Activated naive CD8-positive, alpha-beta T cell treated with anti-CD3 and anti-CD28 coated beads, Interleukin-2, amount 50 U/mL, for 24 hours (primary cell): ENCODE data around the gene WDR82.
"Not testable (repeated sequence)": the region's sequence is repeated elsewhere in the genome, so short reads cannot be mapped to it uniquely, and the experiment has no call there.

Experiments used
- ATAC-seq: fragments of 150-1000 bp; cut with Tn5 transposase; one replicate; pipeline ENCODE4 v1.10.0; 2021
- DNase-seq: peaks from one replicate; pipeline ENCODE4 v3.0.0; 2021
- H3K27ac Mint-ChIP-seq: one replicate; pipeline ENCODE4 v1.8.0; 2021; ENCODE audit warnings: mild to moderate bottlenecking, mixed read lengths
- H3K27me3 Mint-ChIP-seq: one replicate; pipeline ENCODE4 v1.8.0; 2021; ENCODE audit warnings: mixed read lengths
- H3K36me3 Mint-ChIP-seq: one replicate; pipeline ENCODE4 v1.8.0; 2021; ENCODE audit warnings: low read depth, mixed read lengths
- H3K4me1 Mint-ChIP-seq: one replicate; pipeline ENCODE4 v1.8.0; 2021; ENCODE audit warnings: mixed read lengths
- H3K4me3 Mint-ChIP-seq: one replicate; pipeline ENCODE4 v1.8.0; 2021; ENCODE audit warnings: mild to moderate bottlenecking, moderate library complexity, mixed read lengths
- H3K9me3 Mint-ChIP-seq: one replicate; pipeline ENCODE4 v1.8.0; 2021; ENCODE audit warnings: mixed read lengths

Gene WDR82

GRCh38 chr3:52283306-52283705 is 4.9 kb upstream of the WDR82 start:
- Mint-ChIP-seq H3K9me3 (no peaks in the 10 kb centered on the region), H3K27me3 (no peaks in the 10 kb centered on the region), H3K4me1 (peaks cover 64% of the 10 kb centered on the region), H3K27ac (peak overlapping the region; percentile 75), H3K36me3 (peaks cover 9% of the 10 kb centered on the region), H3K4me3 (no peak overlapping the region)
- DNase-seq (no peak), ATAC-seq (no peak)

DNA sequence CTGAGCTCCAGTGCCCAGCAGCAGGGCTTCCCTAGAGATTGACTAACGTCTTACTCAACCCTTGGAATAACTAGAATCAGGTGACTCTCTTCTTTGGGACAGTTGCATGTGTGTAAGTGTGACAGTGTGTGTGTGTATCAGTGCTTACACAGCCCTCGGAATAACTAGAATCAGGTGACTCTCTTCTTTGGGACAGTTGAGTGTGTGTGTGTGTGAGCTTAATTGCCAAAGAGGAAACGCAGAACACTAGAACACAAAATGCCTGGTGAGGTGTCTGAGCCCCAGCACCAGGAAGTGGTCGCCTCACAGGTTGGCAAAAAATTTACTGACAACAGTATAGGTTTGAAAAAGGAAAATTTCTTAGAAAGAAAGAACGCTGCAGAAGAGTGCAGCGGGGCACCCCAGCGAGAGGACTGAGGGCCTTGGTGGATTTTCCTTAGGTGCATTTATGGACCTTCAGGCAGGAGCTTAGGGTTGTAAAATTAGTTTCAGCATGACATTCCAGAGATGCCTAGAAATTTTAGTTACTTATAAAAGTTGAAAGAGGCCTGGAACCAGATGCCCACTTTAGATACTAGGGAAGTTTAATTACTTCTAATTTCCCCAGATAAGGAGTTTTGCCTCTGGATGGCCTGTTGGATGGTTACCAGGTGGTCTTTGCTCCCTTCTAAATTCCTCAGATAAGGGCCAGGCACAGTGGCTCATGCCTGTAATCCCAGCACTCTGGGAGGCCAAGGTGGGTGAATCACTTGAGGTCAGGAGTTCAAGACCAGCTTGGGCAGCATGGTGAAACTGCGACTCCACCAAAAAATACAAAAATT is 3.7 kb upstream of the WDR82 start:
- ATAC-seq, result no peak
- peak overlapping the region; percentile 10 for H3K4me3 Mint-ChIP-seq
- peaks cover 15% of the 10 kb centered on the region for H3K36me3 Mint-ChIP-seq
- H3K4me1 Mint-ChIP-seq, result peaks cover 65% of the 10 kb centered on the region
- no peak for DNase-seq
- H3K27me3 Mint-ChIP-seq, result no peaks in the 10 kb centered on the region
- peak overlapping the region; percentile 82 for H3K27ac Mint-ChIP-seq
- no peaks in the 10 kb centered on the region for H3K9me3 Mint-ChIP-seq

- H3K27me3 Mint-ChIP-seq, result no peaks in the 10 kb centered on the region
- peaks cover 70% of the 10 kb centered on the region for H3K4me1 Mint-ChIP-seq
- H3K4me3 Mint-ChIP-seq, result peak overlapping the region; percentile 95
- ATAC-seq (no peak), DNase-seq (no peak)
- H3K36me3 Mint-ChIP-seq, result peaks cover 27% of the 10 kb centered on the region
- H3K9me3 Mint-ChIP-seq, result no peaks in the 10 kb centered on the region
- peak overlapping the region; percentile 95 for H3K27ac Mint-ChIP-seq
These were observed 1.6 kb upstream of the WDR82 start for GRCh38 chr3:52280050-52280461.

GRCh38 chr3:52279596-52279995 is 1.1 kb upstream of the WDR82 start:
- H3K27ac Mint-ChIP-seq, result peak overlapping the region; percentile 95
- ATAC-seq, result no peak
- peaks cover 75% of the 10 kb centered on the region for H3K4me1 Mint-ChIP-seq
- H3K9me3 Mint-ChIP-seq, result no peaks in the 10 kb centered on the region
- peak overlapping the region; percentile 95 for H3K4me3 Mint-ChIP-seq
- no peak for DNase-seq
- H3K27me3 Mint-ChIP-seq, result no peaks in the 10 kb centered on the region
- peaks cover 32% of the 10 kb centered on the region for H3K36me3 Mint-ChIP-seq

- H3K27ac Mint-ChIP-seq, result peak overlapping the region; percentile 95
- ATAC-seq (peak; percentile 41), DNase-seq (peak; percentile 70)
- H3K4me1 Mint-ChIP-seq, result peaks cover 83% of the 10 kb centered on the region
- H3K27me3 Mint-ChIP-seq, result no peaks in the 10 kb centered on the region
- peak overlapping the region; percentile 95 for H3K4me3 Mint-ChIP-seq
- H3K36me3 Mint-ChIP-seq, result peaks cover 46% of the 10 kb centered on the region
- no peaks in the 10 kb centered on the region for H3K9me3 Mint-ChIP-seq
These were observed 408 bp downstream of the WDR82 start for GRCh38 chr3:52277972-52278509.

GRCh38 chr3:52277071-52277964 is 1.1 kb downstream of the WDR82 start:
- peaks cover 83% of the 10 kb centered on the region for H3K4me1 Mint-ChIP-seq
- H3K27ac Mint-ChIP-seq, result peak overlapping the region; percentile 95
- H3K4me3 Mint-ChIP-seq, result peak overlapping the region; percentile 95
- DNase-seq, result peak; percentile 87
- no peaks in the 10 kb centered on the region for H3K27me3 Mint-ChIP-seq
- peak; percentile 44 for ATAC-seq
- H3K9me3 Mint-ChIP-seq, result no peaks in the 10 kb centered on the region
- H3K36me3 Mint-ChIP-seq, result peaks cover 52% of the 10 kb centered on the region

DNA sequence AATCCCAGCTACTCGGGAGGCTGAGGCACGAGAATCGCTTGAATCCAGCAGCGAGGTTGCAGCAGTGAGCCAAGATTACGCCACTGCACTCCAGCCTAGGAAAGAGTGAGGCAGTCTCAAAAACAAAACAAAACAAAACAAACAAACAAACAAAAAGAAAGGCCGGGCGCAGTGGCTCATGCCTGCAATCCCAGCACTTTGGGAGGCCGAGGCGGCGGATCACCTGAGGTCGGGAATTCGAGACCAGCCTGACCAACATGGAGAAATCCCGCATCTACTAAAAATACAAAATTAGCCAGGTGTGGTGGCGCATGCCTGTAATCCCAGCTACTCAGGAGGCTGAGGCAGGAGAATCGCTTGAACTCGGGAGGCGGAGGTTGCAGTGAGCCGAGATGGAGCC is 3.7 kb downstream of the WDR82 start:
- DNase-seq, H3K27me3 Mint-ChIP-seq, H3K9me3 Mint-ChIP-seq, ATAC-seq: not testable (repeated sequence)
- H3K4me3 Mint-ChIP-seq, result peak overlapping the region; percentile 95
- H3K4me1 Mint-ChIP-seq, result peaks cover 86% of the 10 kb centered on the region
- peak overlapping the region; percentile 95 for H3K27ac Mint-ChIP-seq
- H3K36me3 Mint-ChIP-seq, result peaks cover 75% of the 10 kb centered on the region

DNA sequence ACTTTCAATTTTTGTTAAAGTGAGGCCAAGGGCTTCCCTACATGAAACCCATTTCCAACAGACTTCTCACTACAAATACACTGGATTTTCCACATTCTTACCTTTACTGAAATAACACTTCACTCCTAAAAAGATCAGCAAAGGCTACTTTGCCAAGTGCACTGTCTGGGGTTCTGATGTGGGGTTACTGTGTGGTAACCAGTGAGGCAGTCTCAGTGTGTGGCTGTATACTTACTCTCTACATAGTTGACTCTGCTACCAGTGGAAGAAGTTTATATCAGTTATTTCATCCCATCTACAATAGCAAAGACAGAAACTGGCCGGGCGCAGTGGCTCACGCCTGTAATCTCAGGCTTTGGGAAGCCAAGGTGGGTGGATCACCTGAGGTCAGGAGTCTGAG is 5.6 kb downstream of the WDR82 start:
- H3K4me3 Mint-ChIP-seq, result peak overlapping the region; percentile 95
- H3K36me3 Mint-ChIP-seq, result peaks cover 86% of the 10 kb centered on the region
- DNase-seq (no peak), ATAC-seq (peak; percentile 42)
- H3K9me3 Mint-ChIP-seq, result no peaks in the 10 kb centered on the region
- H3K27me3 Mint-ChIP-seq, result no peaks in the 10 kb centered on the region
- H3K27ac Mint-ChIP-seq, result peak overlapping the region; percentile 91
- H3K4me1 Mint-ChIP-seq, result peaks cover 91% of the 10 kb centered on the region

GRCh38 chr3:52272172-52272571 is 6.3 kb downstream of the WDR82 start:
- peak overlapping the region; percentile 82 for H3K27ac Mint-ChIP-seq
- not testable (repeated sequence) for H3K9me3 Mint-ChIP-seq, H3K27me3 Mint-ChIP-seq, ATAC-seq, DNase-seq
- peak overlapping the region; percentile 95 for H3K4me3 Mint-ChIP-seq
- H3K36me3 Mint-ChIP-seq, result peaks cover 86% of the 10 kb centered on the region
- H3K4me1 Mint-ChIP-seq, result peaks cover 92% of the 10 kb centered on the region

DNA sequence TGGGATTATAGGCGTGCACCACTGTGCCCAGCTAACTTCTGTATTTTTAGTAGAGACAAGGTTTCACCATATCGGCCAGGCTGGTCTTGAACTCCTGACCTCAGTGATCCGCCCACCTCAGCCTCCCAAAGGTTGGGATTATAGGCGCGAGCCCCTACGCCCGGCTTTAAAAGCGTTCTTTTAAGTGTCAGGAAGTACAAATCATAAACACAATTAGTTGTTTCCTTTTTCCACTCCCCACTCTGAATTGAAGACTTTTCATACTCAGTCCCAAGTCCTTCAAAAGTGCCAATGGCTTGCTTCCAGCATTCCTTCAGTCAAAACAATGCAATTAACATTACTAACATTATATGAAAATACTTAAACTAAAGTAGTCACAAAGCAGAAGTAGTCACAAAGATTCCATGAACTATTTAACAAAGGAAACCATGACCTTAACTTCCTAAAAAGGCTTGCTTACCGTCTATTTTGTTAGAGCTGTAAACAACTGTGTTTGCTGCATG is 8.1 kb downstream of the WDR82 start:
- DNase-seq, result no peak
- H3K36me3 Mint-ChIP-seq, result peaks cover 84% of the 10 kb centered on the region
- H3K9me3 Mint-ChIP-seq, result no peaks in the 10 kb centered on the region
- no peaks in the 10 kb centered on the region for H3K27me3 Mint-ChIP-seq
- ATAC-seq, result no peak
- H3K27ac Mint-ChIP-seq, result peak overlapping the region; percentile 82
- peaks cover 92% of the 10 kb centered on the region for H3K4me1 Mint-ChIP-seq
- peak overlapping the region; percentile 95 for H3K4me3 Mint-ChIP-seq

DNA sequence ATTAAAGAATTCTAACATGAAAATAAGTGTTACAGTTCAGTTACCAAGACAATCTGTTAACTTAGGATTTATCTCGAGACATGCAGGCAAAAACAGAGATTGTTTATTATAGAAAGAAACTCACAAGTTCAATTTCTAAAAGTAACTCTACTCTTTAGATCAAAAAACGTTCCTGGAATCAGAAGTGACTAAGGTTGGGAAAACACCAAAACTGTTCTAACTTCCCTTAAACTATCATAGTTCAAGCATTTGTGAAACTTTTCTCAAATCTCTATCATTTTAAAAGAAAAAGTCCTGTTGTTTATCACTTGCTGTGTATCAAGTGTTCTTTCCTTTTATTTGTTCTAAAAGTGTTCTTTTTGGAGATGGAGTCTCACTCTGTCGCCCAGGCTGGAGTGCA is 8.7 kb downstream of the WDR82 start:
- H3K4me3 Mint-ChIP-seq, result peak overlapping the region; percentile 95
- H3K27me3 Mint-ChIP-seq, result no peaks in the 10 kb centered on the region
- peaks cover 83% of the 10 kb centered on the region for H3K36me3 Mint-ChIP-seq
- no peaks in the 10 kb centered on the region for H3K9me3 Mint-ChIP-seq
- peaks cover 90% of the 10 kb centered on the region for H3K4me1 Mint-ChIP-seq
- peak overlapping the region; percentile 82 for H3K27ac Mint-ChIP-seq
- no peak for DNase-seq
- no peak for ATAC-seq

- no peaks in the 10 kb centered on the region for H3K9me3 Mint-ChIP-seq
- H3K4me3 Mint-ChIP-seq, result peak overlapping the region; percentile 30
- H3K36me3 Mint-ChIP-seq, result peaks cover 83% of the 10 kb centered on the region
- ATAC-seq (peak; percentile 76), DNase-seq (no peak)
- peak overlapping the region; percentile 87 for H3K27ac Mint-ChIP-seq
- no peaks in the 10 kb centered on the region for H3K27me3 Mint-ChIP-seq
- peaks cover 90% of the 10 kb centered on the region for H3K4me1 Mint-ChIP-seq
These were observed 10.4 kb downstream of the WDR82 start for GRCh38 chr3:52268036-52268435.

- Mint-ChIP-seq H3K4me1 (peaks cover 86% of the 10 kb centered on the region), H3K27me3 (no peaks in the 10 kb centered on the region), H3K27ac (peak overlapping the region; percentile 60), H3K36me3 (peaks cover 85% of the 10 kb centered on the region), H3K4me3 (no peak overlapping the region), H3K9me3 (no peaks in the 10 kb centered on the region)
- ATAC-seq (no peak), DNase-seq (no peak)
These were observed 13.1 kb downstream of the WDR82 start for GRCh38 chr3:52265387-52265786.

DNA sequence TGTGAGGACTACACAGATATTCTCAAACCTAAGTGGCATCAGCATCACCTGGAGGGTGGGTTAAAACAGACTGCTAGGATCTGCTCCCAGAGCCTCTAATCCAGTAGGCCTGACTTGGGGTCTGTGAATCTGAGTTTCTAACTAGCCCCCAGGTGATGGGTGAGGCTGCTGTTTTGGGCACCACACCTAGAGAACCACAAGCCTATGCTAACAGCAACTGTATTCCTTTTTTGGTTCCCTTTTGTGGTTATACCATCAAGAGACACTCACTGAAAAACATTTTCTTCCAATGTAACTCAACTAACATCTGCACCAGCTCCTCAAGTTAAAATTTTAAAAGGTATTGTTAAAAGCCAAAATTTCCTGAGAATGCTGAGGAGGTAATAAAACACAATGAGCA is 16.0 kb downstream of the WDR82 start:
- DNase-seq (no peak), ATAC-seq (no peak)
- H3K4me1 Mint-ChIP-seq, result peaks cover 83% of the 10 kb centered on the region
- no peak overlapping the region for H3K4me3 Mint-ChIP-seq
- peaks cover 90% of the 10 kb centered on the region for H3K36me3 Mint-ChIP-seq
- no peaks in the 10 kb centered on the region for H3K27me3 Mint-ChIP-seq
- peak overlapping the region; percentile 60 for H3K27ac Mint-ChIP-seq
- H3K9me3 Mint-ChIP-seq, result no peaks in the 10 kb centered on the region
